Measurements from ENCODE around the gene GPC6.
"Not testable (repeated sequence)": the region's sequence is repeated elsewhere in the genome, so short reads cannot be mapped to it uniquely, and the experiment has no call there.

DNA sequence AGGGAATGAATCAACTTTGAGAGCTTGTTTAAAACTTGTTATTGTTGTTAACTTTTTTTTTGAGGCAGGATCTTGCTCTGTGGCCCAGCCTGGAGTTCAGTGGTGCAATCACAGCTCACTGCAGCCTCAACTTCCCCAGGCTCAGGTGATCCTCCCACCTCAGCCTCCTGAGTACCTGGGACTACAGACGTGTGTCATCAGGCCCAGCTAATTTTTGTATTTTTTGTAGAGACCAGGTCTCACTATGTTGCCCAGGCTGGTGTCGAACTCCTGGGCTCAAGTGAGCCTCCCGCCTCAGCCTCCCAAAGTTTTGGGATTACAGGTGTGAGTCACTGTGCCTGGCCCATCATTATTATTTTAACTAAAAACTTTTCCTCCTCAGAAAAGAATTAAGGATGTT, 1117.1 kb downstream of the GPC6 start:
- TF ChIP-seq CHD2 (IDR thresholded peaks at IDR 0.05; ENCODE audit: low read length, partially characterized antibody); SMC3 (IDR thresholded peaks at IDR 0.05); MAZ (IDR thresholded peaks at IDR 0.05; ENCODE audit: borderline replicate concordance, low read depth, low read length); RAD21 (conservative IDR thresholded peaks at IDR 0.05 in 1 of 2, IDR thresholded peaks at IDR 0.05 in 1 of 2); ESRRA (IDR thresholded peaks at IDR 0.05; ENCODE audit: borderline replicate concordance, low read length): not testable (repeated sequence)
- TF ChIP-seq, protein P1, sequence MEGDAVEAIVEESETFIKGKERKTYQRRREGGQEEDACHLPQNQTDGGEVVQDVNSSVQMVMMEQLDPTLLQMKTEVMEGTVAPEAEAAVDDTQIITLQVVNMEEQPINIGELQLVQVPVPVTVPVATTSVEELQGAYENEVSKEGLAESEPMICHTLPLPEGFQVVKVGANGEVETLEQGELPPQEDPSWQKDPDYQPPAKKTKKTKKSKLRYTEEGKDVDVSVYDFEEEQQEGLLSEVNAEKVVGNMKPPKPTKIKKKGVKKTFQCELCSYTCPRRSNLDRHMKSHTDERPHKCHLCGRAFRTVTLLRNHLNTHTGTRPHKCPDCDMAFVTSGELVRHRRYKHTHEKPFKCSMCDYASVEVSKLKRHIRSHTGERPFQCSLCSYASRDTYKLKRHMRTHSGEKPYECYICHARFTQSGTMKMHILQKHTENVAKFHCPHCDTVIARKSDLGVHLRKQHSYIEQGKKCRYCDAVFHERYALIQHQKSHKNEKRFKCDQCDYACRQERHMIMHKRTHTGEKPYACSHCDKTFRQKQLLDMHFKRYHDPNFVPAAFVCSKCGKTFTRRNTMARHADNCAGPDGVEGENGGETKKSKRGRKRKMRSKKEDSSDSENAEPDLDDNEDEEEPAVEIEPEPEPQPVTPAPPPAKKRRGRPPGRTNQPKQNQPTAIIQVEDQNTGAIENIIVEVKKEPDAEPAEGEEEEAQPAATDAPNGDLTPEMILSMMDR (IDR thresholded peaks at IDR 0.05) = not testable (repeated sequence)

Measured in A549 (cell line).